IMR-90 (cell line): ENCODE results near the gene HTR3C. TPM values are rescaled to one million over a fixed set of nuclear protein-coding genes. Genes with fewer than 3 reads are reported as not detected.

Experiments used
- ATAC-seq: fragments of 200-7000 bp; cut with Tn5 transposase; 2 replicates; pipeline ENCODE4 v1.9.1; 2020; ENCODE audit warnings: low read depth, mild to moderate bottlenecking, moderate library complexity
- BruUV-seq: library from RNA; stranded (reverse); fragments of 400-500 nt; replicated peaks from 2 replicates; lab custom pipeline; 2021; lab: Mats Ljungman, UMichigan
- CTCF ChIA-PET: fragments of 300-600 bp; formaldehyde crosslinking; extraction: SDS; loops from one replicate; lab custom pipeline; 2021; ENCODE audit warnings: antibody characterized with exemption; lab: Yijun Ruan, JAX
- POLR2A ChIA-PET: fragments of 300-600 bp; sonication (Branson Sonifier 250); formaldehyde crosslinking; loops from one replicate; lab custom pipeline; 2022; ENCODE audit warnings: antibody characterized with exemption; ENCODE audit not compliant: unreplicated experiment; lab: Charles Lee
- DNase-seq: peaks from one replicate; pipeline ENCODE4 v3.0.0; 2013
- H2AFZ ChIP-seq: replicated peaks from 2 replicates; pipeline ENCODE3; 2013; ENCODE audit warnings: low read length, mild to moderate bottlenecking; ENCODE audit not compliant: poor library complexity
- H2AK5ac ChIP-seq: 2 replicates; pipeline ENCODE4 v1.6.1; 2013; ENCODE audit warnings: low read depth, low read length, inconsistent platforms
- H2AK9ac ChIP-seq: replicated peaks from 2 replicates; pipeline ENCODE3; 2013; ENCODE audit warnings: mild to moderate bottlenecking, low read depth, low read length, moderate library complexity; ENCODE audit not compliant: poor library complexity
- H2BK120ac ChIP-seq: 2 replicates; pipeline ENCODE4 v1.6.1; 2013; ENCODE audit warnings: low read depth, low read length, inconsistent platforms
- H2BK15ac ChIP-seq: 3 replicates; pipeline ENCODE4 v1.6.1; 2013; ENCODE audit warnings: low read depth, low read length, inconsistent platforms
- H2BK20ac ChIP-seq: 2 replicates; pipeline ENCODE4 v1.6.1; 2013; ENCODE audit warnings: low read depth, mild to moderate bottlenecking, inconsistent platforms, low read length, moderate library complexity
- H2BK5ac ChIP-seq: 2 replicates; pipeline ENCODE4 v1.6.1; 2013; ENCODE audit warnings: mild to moderate bottlenecking, low read depth, low read length, inconsistent platforms; ENCODE audit not compliant: poor library complexity, severe bottlenecking
- H3K14ac ChIP-seq: replicated peaks from 2 replicates; pipeline ENCODE4 v1.6.1; 2013; ENCODE audit warnings: low read depth, low read length, inconsistent platforms
- H3K18ac ChIP-seq: 2 replicates; pipeline ENCODE4 v1.6.1; 2013; ENCODE audit warnings: low read depth, low read length, control low read depth
- H3K23ac ChIP-seq: 2 replicates; pipeline ENCODE4 v1.6.1; 2013; ENCODE audit warnings: low read depth, low read length, inconsistent platforms
- H3K27ac ChIP-seq: 2 replicates; pipeline ENCODE4 v1.5.1; 2013; ENCODE audit warnings: mild to moderate bottlenecking, control low read depth, low read length; ENCODE audit not compliant: insufficient read depth
- H3K27me3 ChIP-seq: 2 replicates; pipeline ENCODE4 v1.6.1; 2013; ENCODE audit warnings: low read length; ENCODE audit not compliant: control insufficient read depth, insufficient read depth
- H3K36me3 ChIP-seq: 2 replicates; pipeline ENCODE4 v1.6.1; 2013; ENCODE audit warnings: low read length, mixed read lengths; ENCODE audit not compliant: control insufficient read depth, insufficient read depth
- H3K4ac ChIP-seq: 2 replicates; pipeline ENCODE4 v1.6.1; 2013; ENCODE audit warnings: low read depth, low read length, inconsistent platforms
- H3K4me1 ChIP-seq: 2 replicates; pipeline ENCODE4 v1.6.1; 2013; ENCODE audit warnings: low read length, mixed read lengths; ENCODE audit not compliant: control insufficient read depth, insufficient read depth
- H3K4me2 ChIP-seq: 2 replicates; pipeline ENCODE4 v1.6.1; 2013; ENCODE audit warnings: low read depth, mild to moderate bottlenecking, control low read depth, low read length, moderate library complexity
- H3K4me3 ChIP-seq: 2 replicates; pipeline ENCODE4 v1.5.1; 2013; ENCODE audit warnings: low read depth, mild to moderate bottlenecking, control low read depth, low read length, moderate library complexity; ENCODE audit not compliant: insufficient read depth
- H3K56ac ChIP-seq: 2 replicates; pipeline ENCODE4 v1.6.1; 2013; ENCODE audit warnings: low read length, inconsistent platforms; ENCODE audit not compliant: insufficient read depth; ENCODE audit errors: extremely low read depth
- H3K79me1 ChIP-seq, 2 experiments: 2 replicates each; pipeline ENCODE4 v1.6.1; 2013; ENCODE audit warnings: low read length in 2 of 2, inconsistent platforms in 1 of 2, low read depth in 1 of 2
- H3K9ac ChIP-seq: 2 replicates; pipeline ENCODE4 v1.6.1; 2013; ENCODE audit warnings: low read depth, low read length, control low read depth
- H3K9me1 ChIP-seq: 2 replicates; pipeline ENCODE4 v1.6.1; 2013; ENCODE audit warnings: low read length, inconsistent platforms; ENCODE audit not compliant: insufficient read depth
- H3K9me3 ChIP-seq: 2 replicates; pipeline ENCODE4 v1.6.1; 2013; ENCODE audit warnings: low read length; ENCODE audit not compliant: control insufficient read depth, insufficient read depth
- H4K20me1 ChIP-seq: 2 replicates; pipeline ENCODE4 v1.6.1; 2013; ENCODE audit warnings: low read length, inconsistent platforms; ENCODE audit not compliant: insufficient read depth
- H4K5ac ChIP-seq: 2 replicates; pipeline ENCODE4 v1.6.1; 2013; ENCODE audit warnings: mild to moderate bottlenecking, low read depth, low read length, control low read depth
- H4K8ac ChIP-seq, 2 experiments: 2 replicates each; pipeline ENCODE4 v1.6.1; 2013; ENCODE audit warnings: low read depth in 2 of 2, low read length in 2 of 2, control low read depth in 1 of 2, inconsistent platforms in 1 of 2
- H4K91ac ChIP-seq: 2 replicates; pipeline ENCODE4 v1.6.1; 2013; ENCODE audit warnings: low read depth, low read length, inconsistent platforms; ENCODE audit not compliant: insufficient read depth
- NFE2L2 ChIP-seq: fragments of 150-350 bp; IDR thresholded peaks from 2 replicates; pipeline ENCODE4 v1.6.1; 2016; ENCODE audit warnings: low read depth, mild to moderate bottlenecking, low read length
- WGBS, 2 experiments: methylation state at CpG; one replicate each; pipeline versions ENCODE4 v1.1.5 to v1.1.7; 2013; ENCODE audit warnings: missing lambda C conversion rate in 2 of 2; ENCODE audit not compliant: insufficient read length in 1 of 2; ENCODE audit errors: extremely low coverage in 2 of 2; 5-methylcytosine and 5-hydroxymethylcytosine counted together
- dilution Hi-C: fragments of 300-500 bp; cut with HindIII; formaldehyde crosslinking; loops from one replicate; pipeline ENCODE4 v1.14.3; 2018; ENCODE audit warnings: low sequenced_read_pairs; ENCODE audit not compliant: unreplicated experiment
- in situ Hi-C: fragments of 300-500 bp; cut with MboI; formaldehyde crosslinking; loops from 3 replicates; pipeline ENCODE4 v1.14.3; 2019; ENCODE audit warnings: low sequenced_read_pairs, inconsistent platforms, mixed read lengths
- intact Hi-C: fragments of 100-400 bp; cut with micrococcal nuclease; formaldehyde crosslinking; loops from 2 replicates; pipeline ENCODE4 v1.10.0; 2022
- polyA plus RNA-seq, 3 experiments: library from polyadenylated mRNA; depleted of rRNA; stranded (reverse); fragments of >200 nt; gene quantifications; 2 replicates each; pipeline ENCODE4 v1.2.3, GENCODE V29; 2012; ENCODE audit warnings: low replicate concordance in 1 of 3
- total RNA-seq: library from RNA; depleted of rRNA; stranded (reverse); fragments of >200 nt; gene quantifications from 2 replicates; pipeline ENCODE4 v1.2.3, GENCODE V29; 2012

The HTR3C gene
- total and polyA plus RNA-seq, 2 of the 4 experiments (the other 2 are of a cell fraction) = not detected

- Histone ChIP-seq H2BK5ac (no peak overlapping the region), H2AK9ac (no peak overlapping the region), H2BK15ac (no peak overlapping the region), H3K4me1 (no peaks in the 10 kb centered on the region), H3K27me3 (peaks cover 18% of the 10 kb centered on the region), H3K4ac (no peak overlapping the region), H3K9me3 (no peaks in the 10 kb centered on the region), H3K4me2 (no peak overlapping the region), H3K79me1 (no peaks in the 10 kb centered on the region), H3K23ac (no peak overlapping the region), H2AK5ac (no peak overlapping the region), H3K27ac (no peak overlapping the region), H2BK120ac (no peak overlapping the region), H3K4me3 (no peak overlapping the region), H3K36me3 (no peaks in the 10 kb centered on the region), H4K5ac (no peak overlapping the region), H3K9ac (no peak overlapping the region), H3K9me1 (no peaks in the 10 kb centered on the region), H2AFZ (no peak overlapping the region), H4K91ac (no peak overlapping the region), H4K8ac (no peak overlapping the region), H3K56ac (no peak overlapping the region), H3K18ac (no peak overlapping the region), H4K20me1 (no peaks in the 10 kb centered on the region), H3K14ac (no peak overlapping the region), H2BK20ac (no peak overlapping the region)
- POLR2A ChIA-PET = no interaction called here
- TF ChIP-seq NFE2L2 = no peak
- ATAC-seq = no peak
- in situ Hi-C loops (no loop called here), dilution Hi-C loops (no loop called here), intact Hi-C loops (no loop called here)
- BruUV-seq = no TSS peak
- DNase-seq = peak; percentile 45
- 58% methylated on average over 3 of the region's 9 CpGs; no CpG with 5 or more reads in 1 of the 2 experiments for WGBS, 2 experiments
- CTCF ChIA-PET = no interaction called here
Observed at GRCh38 chr3:184058029-184058428, 5.2 kb downstream of the HTR3C start.
